Epithelial cell of esophagus (primary cell): Measurements from ENCODE around the gene KRT74.

Experiments
- DNase-seq: peaks from one replicate; pipeline ENCODE4 v3.0.0; 2010; ENCODE audit warnings: low read depth
- H3K4me3 ChIP-seq: 2 replicates; pipeline ENCODE4 v1.5.1; 2011; ENCODE audit warnings: mild to moderate bottlenecking, low read length, control low read depth
- TF ChIP-seq, protein P1 (sequence below): IDR thresholded peaks from 2 replicates; pipeline ENCODE4 v1.5.1; 2011; ENCODE audit warnings: low read depth, mild to moderate bottlenecking, low read length, control low read depth, inconsistent platforms; ENCODE audit not compliant: insufficient read depth; ENCODE audit errors: missing control alignments

Gene KRT74

DNA sequence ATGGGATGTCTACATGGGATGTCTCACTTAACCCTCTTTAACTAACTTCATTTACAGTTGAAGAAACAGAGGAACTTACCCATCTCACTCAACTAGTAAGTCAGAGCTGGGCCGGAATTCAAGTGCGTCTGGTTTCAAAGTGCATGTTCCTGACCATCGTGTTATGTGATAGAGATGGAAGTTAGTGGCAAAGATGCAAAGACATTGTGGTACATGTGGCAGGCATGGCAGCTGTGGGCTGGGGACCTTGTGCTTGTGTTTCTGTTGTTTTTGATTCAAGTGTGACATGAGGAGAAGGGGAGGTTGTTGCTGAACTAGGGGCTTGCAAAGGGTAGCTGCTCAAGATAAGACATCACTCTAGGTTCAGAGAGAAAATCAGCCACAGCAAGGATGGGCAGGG, 2.3 kb upstream of the KRT74 start:
- H3K4me3 ChIP-seq, result no peak overlapping the region
- DNase-seq, result no peak
- TF ChIP-seq, protein P1, sequence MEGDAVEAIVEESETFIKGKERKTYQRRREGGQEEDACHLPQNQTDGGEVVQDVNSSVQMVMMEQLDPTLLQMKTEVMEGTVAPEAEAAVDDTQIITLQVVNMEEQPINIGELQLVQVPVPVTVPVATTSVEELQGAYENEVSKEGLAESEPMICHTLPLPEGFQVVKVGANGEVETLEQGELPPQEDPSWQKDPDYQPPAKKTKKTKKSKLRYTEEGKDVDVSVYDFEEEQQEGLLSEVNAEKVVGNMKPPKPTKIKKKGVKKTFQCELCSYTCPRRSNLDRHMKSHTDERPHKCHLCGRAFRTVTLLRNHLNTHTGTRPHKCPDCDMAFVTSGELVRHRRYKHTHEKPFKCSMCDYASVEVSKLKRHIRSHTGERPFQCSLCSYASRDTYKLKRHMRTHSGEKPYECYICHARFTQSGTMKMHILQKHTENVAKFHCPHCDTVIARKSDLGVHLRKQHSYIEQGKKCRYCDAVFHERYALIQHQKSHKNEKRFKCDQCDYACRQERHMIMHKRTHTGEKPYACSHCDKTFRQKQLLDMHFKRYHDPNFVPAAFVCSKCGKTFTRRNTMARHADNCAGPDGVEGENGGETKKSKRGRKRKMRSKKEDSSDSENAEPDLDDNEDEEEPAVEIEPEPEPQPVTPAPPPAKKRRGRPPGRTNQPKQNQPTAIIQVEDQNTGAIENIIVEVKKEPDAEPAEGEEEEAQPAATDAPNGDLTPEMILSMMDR, result no peak

DNA sequence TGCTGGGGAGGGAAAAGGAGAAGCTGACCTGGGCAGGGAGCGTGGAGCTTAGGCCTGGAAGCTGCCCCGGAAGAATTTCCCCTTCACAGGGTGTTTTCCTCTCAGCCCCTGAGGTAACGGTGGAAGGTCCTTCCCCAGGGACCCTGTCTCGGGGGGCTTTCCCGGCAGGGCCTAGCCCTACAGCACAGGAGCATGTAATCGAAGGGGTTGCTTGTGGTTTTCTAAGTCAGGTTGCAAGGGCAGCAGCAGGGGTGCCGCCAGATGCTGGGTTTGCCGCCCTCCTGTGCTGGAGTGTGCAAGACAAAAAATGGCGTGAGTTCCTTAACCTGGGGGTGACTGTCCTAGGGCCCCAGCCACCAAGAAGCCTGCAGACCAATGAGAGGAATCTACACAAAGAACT, 1.6 kb upstream of the KRT74 start:
- TF ChIP-seq, protein P1, result no peak
- no peak for DNase-seq
- no peak overlapping the region for H3K4me3 ChIP-seq

DNA sequence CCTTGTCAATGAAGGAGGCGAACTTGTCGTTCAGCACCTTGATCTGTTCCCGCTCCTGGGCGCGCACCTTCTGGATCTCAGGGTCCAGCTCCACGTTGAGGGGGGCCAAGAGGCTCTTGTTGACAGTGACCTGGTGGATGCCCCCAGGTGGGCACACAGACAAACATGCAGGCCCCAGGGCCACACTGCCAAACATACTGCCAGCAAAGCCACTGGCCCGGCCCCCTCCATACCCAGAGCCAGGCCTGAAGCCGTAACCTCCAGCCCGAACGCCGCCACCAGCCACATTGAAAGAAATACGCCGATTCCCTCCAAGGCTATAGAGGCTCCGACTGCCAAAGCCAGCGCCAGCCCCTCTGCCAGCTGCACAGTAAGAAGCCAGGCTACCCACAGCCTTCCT, 337 bp downstream of the KRT74 start:
- TF ChIP-seq, protein P1, result no peak
- H3K4me3 ChIP-seq, result no peak overlapping the region
- no peak for DNase-seq

DNA sequence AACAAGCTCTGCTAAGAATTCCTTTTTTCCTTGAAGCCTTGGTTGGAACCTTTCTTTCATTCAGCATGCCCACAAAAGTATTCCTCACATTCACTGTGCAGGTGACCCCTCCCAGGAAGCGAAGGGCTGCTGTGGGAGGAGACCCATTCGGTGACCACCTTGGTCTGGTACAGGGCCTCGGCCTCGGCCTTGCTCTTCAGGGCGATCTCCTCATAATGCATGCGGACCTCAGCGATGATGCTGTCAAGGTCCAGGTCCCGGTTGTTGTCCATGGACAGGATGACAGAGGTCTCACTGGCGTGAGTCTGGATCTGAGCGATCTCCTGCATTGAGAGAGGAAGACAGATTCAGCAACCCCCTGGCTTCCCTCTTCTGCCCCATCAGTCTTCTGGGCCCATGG, 3.1 kb downstream of the KRT74 start:
- TF ChIP-seq, protein P1, result no peak
- no peak for DNase-seq
- H3K4me3 ChIP-seq, result no peak overlapping the region

DNA sequence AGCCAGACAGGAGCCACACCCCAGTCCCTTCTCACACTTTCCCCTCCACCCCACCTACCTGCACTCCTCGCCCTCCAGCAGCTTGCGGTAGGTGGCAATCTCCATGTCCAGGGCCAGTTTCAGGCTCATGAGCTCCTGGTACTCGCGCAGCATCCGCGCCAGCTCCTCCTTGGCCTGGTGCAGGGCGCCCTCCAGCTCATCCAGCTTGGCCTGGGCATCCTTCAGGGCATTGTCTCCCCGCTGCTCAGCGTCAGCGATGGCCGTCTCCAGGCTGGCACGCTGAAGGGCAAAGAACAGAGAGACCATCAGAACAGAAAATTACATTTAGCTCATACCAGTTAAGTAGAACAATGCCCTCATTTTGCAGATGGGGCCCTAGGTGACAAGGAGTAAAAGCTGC, 5.5 kb downstream of the KRT74 start:
- DNase-seq, result no peak
- H3K4me3 ChIP-seq, result no peak overlapping the region
- TF ChIP-seq, protein P1, result no peak

DNA sequence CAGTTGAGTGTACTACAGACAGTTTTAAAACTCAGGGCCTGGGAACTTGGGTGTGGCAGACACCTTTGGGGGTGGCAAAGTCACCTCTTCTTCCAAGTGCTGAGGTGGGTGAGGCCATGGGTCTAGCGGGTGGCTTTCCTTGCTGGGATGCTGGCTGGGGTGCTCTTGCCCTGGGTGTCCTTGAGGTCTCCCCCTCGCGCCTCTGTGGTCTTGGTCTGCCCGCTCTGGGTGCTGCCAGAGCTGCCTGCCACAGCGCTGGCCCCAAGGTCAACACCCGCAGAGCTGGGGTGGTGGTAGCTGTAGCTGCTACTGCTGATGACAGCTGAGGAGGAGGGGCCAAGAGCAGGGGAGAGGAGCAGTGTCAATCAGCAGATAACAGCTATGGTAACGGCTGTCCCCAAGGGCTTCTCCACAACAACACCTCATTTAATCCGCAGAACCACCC, 6.8 kb downstream of the KRT74 start:
- DNase-seq, result no peak
- H3K4me3 ChIP-seq, result no peak overlapping the region
- TF ChIP-seq, protein P1, result no peak

DNA sequence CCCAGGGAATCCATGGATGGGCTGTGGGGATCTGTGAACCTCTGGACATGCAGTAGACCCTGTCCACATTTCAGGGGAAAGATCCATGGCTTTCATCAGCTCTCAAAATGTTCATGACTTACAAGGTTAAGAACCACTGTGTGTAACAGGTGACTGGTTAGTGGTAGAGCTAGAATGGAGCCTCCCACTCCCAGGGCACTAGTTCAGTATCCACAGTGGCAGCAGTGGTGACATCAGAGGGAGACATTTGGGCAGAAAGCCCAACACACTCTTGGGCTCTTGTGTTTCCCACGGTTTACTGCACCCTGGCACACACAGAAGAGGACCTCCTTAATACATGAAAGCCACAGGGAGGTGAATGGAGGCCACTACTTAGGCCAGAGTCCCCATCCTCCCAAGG, 9.1 kb downstream of the KRT74 start:
- TF ChIP-seq, protein P1, result no peak
- no peak for DNase-seq
- H3K4me3 ChIP-seq, result no peak overlapping the region
